Heart left ventricle (tissue), 16 donors: ENCODE measurements around the gene RORC. TPM values are rescaled to one million over a fixed set of nuclear protein-coding genes. Genes with fewer than 3 reads are reported as not detected.

Experiments
- ATAC-seq, 4 donors: fragments of 200-7000 bp; cut with Tn5 transposase; one replicate each; pipeline ENCODE4 v1.9.1; 2020 to 2022; ENCODE audit warnings: moderate library complexity in 4 of 4, mild to moderate bottlenecking in 3 of 4, moderate number of reproducible peaks in 1 of 4
- DNase-seq, 5 donors: peaks; one replicate each; pipeline ENCODE4 v3.0.0-alpha.2; 2020
- H3K27ac ChIP-seq, 12 donors: fragments of 200-600 bp; sonication (generic) in 4 of 12; one replicate each; pipeline versions ENCODE4 v1.5.0 to v1.8.0; 2016 to 2022; ENCODE audit warnings: mild to moderate bottlenecking in 2 of 12
- H3K27me3 ChIP-seq, 9 donors: fragments of 200-600 bp; sonication (generic) in 2 of 9; one replicate each; pipeline versions ENCODE4 v1.5.1 to v1.8.0; 2016 to 2022; ENCODE audit warnings: mild to moderate bottlenecking in 3 of 9
- H3K36me3 ChIP-seq, 9 donors: fragments of 200-600 bp; sonication (generic) in 2 of 9; one replicate each; pipeline versions ENCODE4 v1.5.0 to v1.8.0; 2018 to 2022; ENCODE audit warnings: mild to moderate bottlenecking in 2 of 9
- H3K4me1 ChIP-seq, 12 donors: fragments of 200-600 bp; sonication (generic) in 4 of 12; one replicate each; pipeline versions ENCODE4 v1.5.0 to v1.8.0; 2016 to 2022; ENCODE audit warnings: mild to moderate bottlenecking in 3 of 12
- H3K4me3 ChIP-seq, 12 donors: fragments of 200-600 bp; sonication (generic) in 4 of 12; one replicate each; pipeline versions ENCODE4 v1.5.0 to v1.8.0; 2017 to 2022; ENCODE audit warnings: mild to moderate bottlenecking in 9 of 12, moderate library complexity in 4 of 12
- H3K9me3 ChIP-seq, 12 donors: fragments of 200-600 bp; sonication (generic) in 4 of 12; one replicate each; pipeline versions ENCODE4 v1.5.0 to v1.8.0; 2016 to 2022; ENCODE audit warnings: mild to moderate bottlenecking in 1 of 12
- POLR2A ChIP-seq, 2 donors: fragments of 450-650 bp; IDR thresholded peaks; one replicate each; pipeline ENCODE4 v1.6.1; 2017; ENCODE audit warnings: antibody characterized with exemption in 2 of 2, mild to moderate bottlenecking in 2 of 2, moderate library complexity in 2 of 2
- WGBS, 4 donors: extraction: QIAGEN DNeasy Blood & Tissue Kit in 2 of 4; methylation state at CpG; one replicate each; pipeline versions ENCODE4 v1.1.5 to v1.1.7; 2013 to 2018; 5-methylcytosine and 5-hydroxymethylcytosine counted together
- intact Hi-C, 10 donors: fragments of 100-400 bp; cut with DNase I; formaldehyde crosslinking; loops; one replicate each; pipeline versions ENCODE4 v1.11.1 to v1.14.2; 2022
- polyA plus RNA-seq, 2 donors: library from polyadenylated mRNA; stranded (reverse); fragments of 200-250 nt; gene quantifications; one replicate each; pipeline ENCODE4 v1.2.3, GENCODE V29; 2013
- total RNA-seq, 9 donors: library from RNA; depleted of rRNA in 2 of 9; stranded (reverse); fragments of >200 nt in 2 of 9; fragmentation: NEBNext Ultra II Directional in 3 of 9; extraction: Animal tissue kit (Norgen Biotek cat#: 25700) in 3 of 9; gene quantifications; one replicate each; pipeline versions ENCODE4 v1.1.0 to v1.2.4, GENCODE V29; 2016 to 2023
- TF ChIP-seq, protein P1 (sequence below), 12 donors: fragments of 200-600 bp; sonication (generic) in 4 of 12; IDR thresholded peaks; one replicate each; pipeline versions ENCODE4 v1.5.0 to v1.8.0; 2018 to 2022; ENCODE audit warnings: antibody characterized with exemption in 12 of 12, mild to moderate bottlenecking in 5 of 12
- donor health status: ischemic (EF 13 %, LVEDD 7.1; RV severe dilation, severe dysfunction).
- donor health status: healthy with polysubstance abuse.
- donor health status: DM: no; HTN: yes; CAD: no.
- donor health status: DM: no; HTN: no; CAD: no.
- donor health status: ischemic (EF 25% LVEDD 6.9; RV normal size, moderate dysfunction).
- donor health status: ischemic (EF 25% LVEDD 5.7; RV mildly dilated, moderate dysfunction).
- donor health status: healthy.
- donor health status: DM: yes; HTN: yes; CAD: no.
- donor health status: ischemic (EF 35%, LVEDD 5.7; RV mildly dilated, moderate dysfunction).
- donor health status: nonischemic (EF 11% LVEDD 7.7; RV severe dilation, severe dysfunction).
- donor health status: DM: yes; HTN: yes; CAD: no.
- donor health status: PGD.
- donor health status: ischemic (EF 29% LVEDD 5.4; RV normal size, mild dysfunction).
- donor health status: nonischemic (EF 23%, LVEDD 6.1; RV moderate dilation, normal function).

RORC gene
- total and polyA plus RNA-seq, 11 donors, result 3.6 to 58.9 (median 11.8) TPM

DNA sequence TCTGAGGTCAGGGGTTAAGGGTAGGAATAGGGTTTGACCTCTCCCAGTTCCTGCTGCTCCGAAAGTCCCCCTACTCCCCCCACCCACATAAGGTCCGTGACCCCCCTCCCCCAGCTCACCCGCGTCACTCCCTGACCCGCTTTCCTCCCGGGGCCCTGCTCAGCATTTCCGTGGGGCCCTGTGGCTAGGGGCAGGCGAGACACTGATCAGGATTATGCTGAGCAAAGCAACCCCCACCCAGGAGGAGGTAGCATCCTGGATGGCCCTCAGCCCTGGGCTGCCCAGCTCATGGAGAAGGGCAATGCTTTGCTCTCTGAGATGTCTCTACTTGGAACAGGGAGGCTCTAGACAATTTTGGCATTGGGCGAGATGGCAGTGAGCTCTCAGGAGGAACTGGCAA lies 3.7 kb downstream of the RORC start:
- ATAC-seq, result no peak
- DNase-seq, result peak in 1 of 5 donors; percentile 37
- intact Hi-C loops, result no loop called here
- 55 to 83% (median 68%) methylated on average over 4 to 9 of the region's 9 CpGs for WGBS, 4 donors
- H3K4me1 ChIP-seq, result peaks cover 0 to 45% (median 17%) of the 10 kb centered on the region in 12 donors
- no peak overlapping the region for H3K4me3 ChIP-seq
- H3K9me3 ChIP-seq, result no peaks in the 10 kb centered on the region
- no peaks in the 10 kb centered on the region for H3K36me3 ChIP-seq
- TF ChIP-seq, protein P1, sequence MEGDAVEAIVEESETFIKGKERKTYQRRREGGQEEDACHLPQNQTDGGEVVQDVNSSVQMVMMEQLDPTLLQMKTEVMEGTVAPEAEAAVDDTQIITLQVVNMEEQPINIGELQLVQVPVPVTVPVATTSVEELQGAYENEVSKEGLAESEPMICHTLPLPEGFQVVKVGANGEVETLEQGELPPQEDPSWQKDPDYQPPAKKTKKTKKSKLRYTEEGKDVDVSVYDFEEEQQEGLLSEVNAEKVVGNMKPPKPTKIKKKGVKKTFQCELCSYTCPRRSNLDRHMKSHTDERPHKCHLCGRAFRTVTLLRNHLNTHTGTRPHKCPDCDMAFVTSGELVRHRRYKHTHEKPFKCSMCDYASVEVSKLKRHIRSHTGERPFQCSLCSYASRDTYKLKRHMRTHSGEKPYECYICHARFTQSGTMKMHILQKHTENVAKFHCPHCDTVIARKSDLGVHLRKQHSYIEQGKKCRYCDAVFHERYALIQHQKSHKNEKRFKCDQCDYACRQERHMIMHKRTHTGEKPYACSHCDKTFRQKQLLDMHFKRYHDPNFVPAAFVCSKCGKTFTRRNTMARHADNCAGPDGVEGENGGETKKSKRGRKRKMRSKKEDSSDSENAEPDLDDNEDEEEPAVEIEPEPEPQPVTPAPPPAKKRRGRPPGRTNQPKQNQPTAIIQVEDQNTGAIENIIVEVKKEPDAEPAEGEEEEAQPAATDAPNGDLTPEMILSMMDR (IDR thresholded peaks at IDR 0.05), result no peak
- no peak for TF ChIP-seq POLR2A (IDR thresholded peaks at IDR 0.05)
- H3K27me3 ChIP-seq, result no peaks in the 10 kb centered on the region
- no peak overlapping the region for H3K27ac ChIP-seq

DNA sequence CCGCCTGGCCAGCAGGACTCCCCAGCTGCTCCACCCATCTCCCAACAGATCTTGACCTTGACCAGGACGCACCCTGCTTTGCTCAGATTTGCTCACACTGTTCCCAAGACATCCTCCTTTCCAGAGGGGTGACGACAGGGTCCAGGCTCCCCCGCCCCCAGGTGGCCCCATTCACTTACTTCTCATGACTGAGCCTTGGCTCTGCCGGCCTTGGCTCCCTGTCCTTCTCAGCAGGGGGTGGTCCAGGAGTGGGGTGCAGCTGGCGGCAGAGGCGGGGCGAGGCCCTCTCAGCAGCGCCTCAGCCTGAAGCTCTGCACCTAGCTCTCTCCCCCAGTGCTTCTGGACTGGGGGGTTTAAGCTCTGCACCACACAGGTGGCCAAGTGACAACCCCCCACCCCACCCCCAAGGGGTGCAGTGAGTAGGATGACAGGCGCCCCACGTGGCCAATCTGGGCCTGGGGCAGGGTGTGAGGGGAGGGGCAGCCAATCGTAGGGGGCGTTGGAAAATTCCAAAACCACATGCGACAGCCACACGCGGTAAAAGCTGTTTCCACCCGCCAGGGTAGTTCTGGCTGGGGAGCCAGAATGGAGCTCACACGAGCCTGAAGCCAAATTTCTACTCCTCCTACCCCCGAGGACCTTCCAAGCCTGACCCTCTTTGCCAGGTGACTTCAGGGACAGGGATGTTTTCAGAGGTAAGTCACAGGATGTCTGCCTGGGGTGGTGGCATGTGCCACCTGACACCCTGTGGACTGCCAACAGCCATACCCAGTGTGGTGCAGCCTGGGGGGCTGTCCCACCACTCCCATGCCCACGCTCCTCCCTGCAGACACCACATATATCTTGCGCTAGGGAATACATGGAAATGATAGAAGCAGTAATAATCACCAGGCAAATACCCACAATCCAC lies 5.6 kb downstream of the RORC start:
- intact Hi-C loops, result no loop called here
- no peak for ATAC-seq

DNA sequence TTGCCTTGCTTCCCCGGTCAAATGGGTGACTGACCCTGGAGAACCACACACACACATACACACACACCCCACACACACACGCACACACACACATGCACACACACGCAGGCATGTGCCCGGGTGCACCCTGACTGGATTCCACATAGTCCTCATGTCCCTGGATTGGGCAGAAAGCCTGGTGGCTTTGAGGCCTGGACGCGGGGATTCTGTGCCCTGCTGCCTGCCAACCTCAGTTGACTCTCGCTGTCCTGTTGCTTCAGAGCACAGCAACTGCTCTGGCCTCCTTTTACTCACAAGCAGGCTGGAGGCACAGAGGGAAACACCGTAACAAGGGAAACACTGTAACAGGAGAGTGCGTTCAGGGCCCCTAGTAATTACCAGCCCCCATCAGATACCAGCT lies 6.4 kb downstream of the RORC start:
- H3K4me3 ChIP-seq, result no peak overlapping the region
- no peaks in the 10 kb centered on the region for H3K27me3 ChIP-seq
- H3K27ac ChIP-seq, result no peak overlapping the region
- DNase-seq (peak in 1 of 5 donors; percentile 44), ATAC-seq (no peak)
- no peaks in the 10 kb centered on the region for H3K36me3 ChIP-seq
- 69 to 76% (median 73%) methylated on average over 9 of the region's 9 CpGs for WGBS, 4 donors
- H3K4me1 ChIP-seq, result peaks cover 0 to 39% (median 14%) of the 10 kb centered on the region in 12 donors
- intact Hi-C loops, result no loop called here
- H3K9me3 ChIP-seq, result no peaks in the 10 kb centered on the region
- no peak for TF ChIP-seq POLR2A (IDR thresholded peaks at IDR 0.05)
- TF ChIP-seq, protein P1 (IDR thresholded peaks at IDR 0.05), result no peak

More for the DNA sequence above, 5.6 kb downstream of the RORC start:
- H3K36me3 ChIP-seq, result no peaks in the 10 kb centered on the region
- TF ChIP-seq, protein P1 (IDR thresholded peaks at IDR 0.05), result no peak
- no peak for TF ChIP-seq POLR2A (IDR thresholded peaks at IDR 0.05)
- no peaks in the 10 kb centered on the region for H3K27me3 ChIP-seq
- 48 to 63% (median 58%) methylated on average over 9 to 21 of the region's 21 CpGs for WGBS, 4 donors
- peaks cover 0 to 39% (median 14%) of the 10 kb centered on the region in 12 donors for H3K4me1 ChIP-seq
- H3K9me3 ChIP-seq, result no peaks in the 10 kb centered on the region
- peak in 1 of 5 donors; percentile 40 for DNase-seq
- H3K27ac ChIP-seq, result no peak overlapping the region
- no peak overlapping the region for H3K4me3 ChIP-seq

DNA sequence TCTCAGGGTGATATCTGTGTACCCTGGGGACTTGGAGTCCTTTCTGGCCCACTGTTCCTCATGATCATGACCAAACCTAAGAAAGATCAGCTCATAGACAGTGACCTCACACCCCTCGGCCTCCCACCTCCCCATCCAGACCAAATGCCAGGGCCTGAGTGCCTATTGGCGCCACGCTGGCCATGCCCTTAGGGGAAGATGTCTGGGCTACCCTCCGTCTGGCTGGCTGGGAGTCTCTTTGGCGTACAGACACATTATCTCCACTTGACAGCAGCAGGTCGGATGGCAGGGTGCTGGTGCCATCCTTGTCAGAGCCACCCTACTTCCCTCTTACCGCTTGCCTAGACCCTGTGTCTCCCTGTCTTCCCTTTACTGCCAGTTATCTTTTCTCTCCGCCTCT lies 8.4 kb downstream of the RORC start:
- H3K27ac ChIP-seq, result no peak overlapping the region
- TF ChIP-seq POLR2A (IDR thresholded peaks at IDR 0.05), result no peak
- TF ChIP-seq, protein P1 (IDR thresholded peaks at IDR 0.05), result no peak
- ATAC-seq (no peak), DNase-seq (no peak)
- no peaks in the 10 kb centered on the region for H3K9me3 ChIP-seq
- no peak overlapping the region for H3K4me3 ChIP-seq
- 78 to 81% (median 80%) methylated on average over 8 of the region's 8 CpGs for WGBS, 4 donors
- H3K27me3 ChIP-seq, result no peaks in the 10 kb centered on the region
- peaks cover 0 to 22% (median under 1%) of the 10 kb centered on the region in 12 donors for H3K4me1 ChIP-seq
- no peaks in the 10 kb centered on the region for H3K36me3 ChIP-seq
- intact Hi-C loops, result no loop called here
